GM08714 (cell line): ENCODE data around the gene PXK.
"Not testable (repeated sequence)": the region's sequence is repeated elsewhere in the genome, so short reads cannot be mapped to it uniquely, and the experiment has no call there.

Source experiments
- H3K4me3 ChIP-seq: fragments of 200-500 bp; sonication (Bioruptor generic); 2 replicates; pipeline ENCODE4 v1.5.1; 2014; ENCODE audit warnings: mild to moderate bottlenecking, low read length, inconsistent platforms
- ZNF274 ChIP-seq: IDR thresholded peaks from 2 replicates; pipeline ENCODE4 v1.6.1; 2012; ENCODE audit warnings: mild to moderate bottlenecking, low read depth, low read length

PXK gene

DNA sequence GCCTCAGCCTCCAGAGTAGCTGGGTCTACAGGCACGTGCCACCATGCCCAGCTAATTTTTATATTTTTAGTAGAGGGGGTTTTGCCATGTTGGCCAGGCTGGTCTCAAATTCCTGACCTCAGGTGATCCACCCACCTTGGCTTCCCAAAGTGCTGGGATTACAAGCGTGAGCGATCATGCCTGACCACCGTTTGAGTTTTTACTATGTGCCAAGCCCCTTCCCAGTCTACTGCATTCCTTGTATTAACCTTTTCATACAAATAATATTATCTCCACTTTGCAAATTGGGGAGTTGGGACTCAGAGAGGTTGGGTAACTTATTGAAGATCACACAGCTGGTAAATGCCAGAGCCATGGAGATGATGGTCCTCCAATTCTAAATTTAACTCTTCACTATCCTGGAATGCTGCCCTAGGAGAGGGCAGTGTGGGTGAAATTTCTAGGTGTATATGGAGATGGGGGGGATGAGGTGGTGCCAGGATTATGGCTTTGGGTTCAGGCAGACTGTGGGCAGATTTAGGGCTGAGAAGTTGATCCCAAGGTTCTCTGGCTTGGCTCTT is 1.0 kb upstream of the PXK start:
- H3K4me3 ChIP-seq: no peak overlapping the region
- TF ChIP-seq ZNF274: no peak

GRCh38 chr3:58333206-58334012 is 717 bp downstream of the PXK start:
- TF ChIP-seq ZNF274: no peak
- peak overlapping the region; percentile 73 for H3K4me3 ChIP-seq

GRCh38 chr3:58334013-58334321 is 1.3 kb downstream of the PXK start:
- no peak for TF ChIP-seq ZNF274
- peak overlapping the region; percentile 73 for H3K4me3 ChIP-seq

DNA sequence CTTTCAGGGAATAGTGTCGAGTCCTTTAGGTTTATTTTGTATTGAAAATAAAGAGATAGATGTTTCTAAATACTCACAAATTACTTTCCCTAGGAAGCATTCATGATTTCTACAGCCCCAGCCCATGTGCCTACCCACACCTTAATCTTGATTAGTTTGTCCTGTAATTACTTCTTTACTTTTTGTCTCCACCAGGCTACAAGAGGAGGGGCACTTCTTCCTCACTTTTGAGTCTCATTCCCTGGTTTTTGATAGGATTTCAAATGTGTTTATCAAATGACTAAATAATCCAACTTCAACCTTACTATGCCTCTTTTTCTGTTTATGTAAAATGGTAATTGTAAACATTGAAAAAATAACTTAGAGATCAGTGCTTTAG is 1.8 kb downstream of the PXK start:
- TF ChIP-seq ZNF274: no peak
- no peak overlapping the region; the same call in 1 of the 2 replicates for H3K4me3 ChIP-seq

- no peak overlapping the region for H3K4me3 ChIP-seq
- TF ChIP-seq ZNF274: no peak
Measured at GRCh38 chr3:58335652-58335947, 2.9 kb downstream of the PXK start.

DNA sequence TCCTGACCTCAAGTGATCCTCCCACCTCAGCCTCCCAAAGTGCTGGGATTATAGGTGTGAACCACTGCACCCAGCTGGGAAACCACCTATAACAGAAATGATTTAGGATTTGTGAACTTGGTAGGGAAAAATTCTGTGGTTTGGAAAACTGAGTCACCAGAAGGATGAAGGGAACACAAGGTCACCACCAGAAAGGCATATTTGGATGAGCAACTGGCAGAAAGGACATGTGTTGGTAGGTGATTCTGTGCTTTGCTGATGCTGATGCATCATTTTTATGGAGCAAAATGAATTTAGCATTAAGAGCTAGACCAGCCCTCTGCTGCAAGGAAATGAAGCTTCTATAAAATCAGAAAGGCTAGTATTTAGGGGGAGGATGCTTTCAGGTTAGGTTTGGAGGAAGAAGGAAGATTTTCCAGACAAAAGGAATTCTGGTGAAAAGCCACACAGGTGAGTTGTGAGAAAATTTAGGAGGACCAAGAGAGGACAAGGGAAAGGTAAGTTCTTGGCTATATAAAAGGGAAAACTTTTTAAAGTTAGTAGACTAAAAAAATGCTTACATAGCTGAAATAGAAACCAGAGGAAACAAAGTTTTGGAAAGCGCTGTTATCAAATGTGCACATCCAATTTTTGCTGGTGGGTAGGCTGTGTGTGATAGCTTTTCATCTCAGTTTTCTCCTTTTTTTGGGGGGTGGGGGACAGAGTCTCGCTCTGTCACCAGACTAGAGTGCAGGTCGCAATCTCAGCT is 3.6 kb downstream of the PXK start:
- no peak overlapping the region for H3K4me3 ChIP-seq
- TF ChIP-seq ZNF274: no peak

DNA sequence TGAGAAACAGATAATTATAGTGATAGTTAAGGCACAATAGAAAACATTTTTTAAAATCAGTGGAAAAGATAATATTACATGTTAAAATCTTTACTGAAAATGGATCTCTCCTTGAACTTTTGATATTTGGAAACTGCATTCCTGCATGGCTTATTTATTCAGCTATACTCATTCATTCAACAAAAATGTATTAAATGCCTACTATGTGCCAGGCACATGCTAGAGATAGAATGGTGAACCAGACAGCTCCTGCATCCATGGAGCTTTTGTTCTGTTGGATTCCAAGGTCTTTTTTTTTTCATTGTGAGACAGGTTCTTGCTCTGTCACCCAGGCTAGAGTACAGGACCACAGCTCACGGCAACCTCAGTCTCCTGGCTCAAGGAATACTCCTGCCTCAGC is 4.5 kb downstream of the PXK start:
- TF ChIP-seq ZNF274: no peak
- H3K4me3 ChIP-seq: no peak overlapping the region

DNA sequence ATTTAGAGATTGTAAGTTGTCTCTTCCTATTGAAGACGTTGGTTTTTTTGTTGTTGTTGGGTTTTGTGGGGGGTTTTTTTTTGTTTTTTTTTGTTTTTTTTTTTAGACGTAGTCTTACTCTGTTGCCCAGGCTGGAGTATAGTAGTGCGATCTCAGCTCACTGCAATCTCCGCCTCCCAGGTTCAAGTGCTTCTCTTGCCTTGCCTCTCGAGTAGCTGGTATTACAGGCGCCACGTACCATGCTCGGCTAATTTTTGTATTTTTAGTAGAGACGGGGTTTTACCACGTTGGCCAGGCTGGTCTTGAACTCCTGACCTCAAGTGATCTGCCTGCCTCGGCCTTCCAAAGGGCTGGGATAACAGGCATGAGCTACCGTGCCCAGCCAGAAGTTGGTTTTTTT is 6.5 kb downstream of the PXK start:
- H3K4me3 ChIP-seq: not testable (repeated sequence)

- TF ChIP-seq ZNF274: no peak
Measured at GRCh38 chr3:58340594-58341244, 8.0 kb downstream of the PXK start.

DNA sequence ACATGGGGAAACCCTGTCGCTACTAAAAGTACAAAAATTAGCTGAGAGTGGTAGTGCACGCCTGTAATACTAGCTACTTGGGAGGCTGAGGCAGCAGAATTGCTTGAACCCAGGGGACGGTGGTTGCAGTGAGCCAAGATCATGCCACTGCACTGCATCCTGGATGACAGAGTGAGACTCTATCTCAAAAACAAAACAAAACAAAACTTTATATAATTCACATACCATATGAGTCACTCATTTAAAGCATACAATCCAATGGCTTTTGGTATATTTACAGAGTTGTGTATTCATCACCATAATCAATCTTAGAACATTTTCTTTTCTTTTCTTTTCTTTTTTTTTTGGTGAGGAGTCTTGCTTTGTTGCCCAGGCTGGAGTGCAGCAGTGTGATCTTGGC is 8.7 kb downstream of the PXK start:
- TF ChIP-seq ZNF274: no peak
- no peak overlapping the region for H3K4me3 ChIP-seq

More at GRCh38 chr3:58340594-58341244, 8.0 kb downstream of the PXK start:
- no peak overlapping the region for H3K4me3 ChIP-seq

DNA sequence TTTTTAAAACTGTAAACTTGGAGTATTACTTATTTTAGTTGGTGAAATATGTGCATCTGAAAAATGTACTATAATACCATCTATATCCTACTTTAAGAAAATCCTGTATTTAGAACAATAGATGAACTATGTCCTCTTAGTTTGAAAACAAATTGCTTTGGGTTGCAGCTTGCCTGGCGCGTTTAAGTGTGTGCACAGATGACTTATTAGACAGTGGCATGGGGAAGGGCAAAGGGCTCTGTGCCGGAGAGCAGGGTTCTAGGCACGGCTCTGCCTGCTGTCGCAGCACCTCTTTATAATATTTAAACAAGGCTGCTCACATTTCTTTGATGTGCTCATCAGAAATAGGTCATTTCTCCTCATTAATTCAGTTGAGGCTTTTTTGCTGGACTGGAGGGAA is 10.0 kb downstream of the PXK start:
- no peak overlapping the region for H3K4me3 ChIP-seq
- no peak for TF ChIP-seq ZNF274

GRCh38 chr3:58345457-58345856 is 12.8 kb downstream of the PXK start:
- no peak for TF ChIP-seq ZNF274
- H3K4me3 ChIP-seq: no peak overlapping the region

DNA sequence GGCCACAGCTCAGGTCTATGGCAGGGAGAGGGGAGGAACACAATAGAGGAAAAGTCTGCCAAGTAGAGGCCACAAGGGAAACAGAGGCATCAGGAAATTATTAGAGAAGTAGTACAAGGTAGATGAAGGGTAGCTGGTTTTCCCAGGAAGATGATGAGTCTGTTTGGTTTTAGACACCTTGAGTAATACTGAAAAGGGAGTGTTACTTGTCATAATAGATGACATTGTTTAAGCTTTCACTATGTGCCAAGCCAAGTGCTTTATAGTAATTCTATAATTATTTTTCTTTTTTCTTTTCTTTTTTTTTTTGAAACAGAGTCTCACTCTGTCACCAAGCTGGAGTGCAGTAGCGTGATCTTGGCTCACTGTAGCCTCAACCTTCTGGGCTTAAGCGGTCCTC is 13.7 kb downstream of the PXK start:
- H3K4me3 ChIP-seq: no peak overlapping the region
- TF ChIP-seq ZNF274: no peak

GRCh38 chr3:58347984-58348383 is 15.3 kb downstream of the PXK start:
- no peak for TF ChIP-seq ZNF274
- no peak overlapping the region for H3K4me3 ChIP-seq
